Uterus (tissue), 4 donors: Measurements from ENCODE around the gene MYORG. TPM values are rescaled to one million over a fixed set of nuclear protein-coding genes. Genes with fewer than 3 reads are reported as not detected.

ENCODE experiments used
- DNase-seq, 2 donors: peaks; one replicate each; pipeline ENCODE4 v3.0.0-alpha.2; 2019 to 2020
- H3K27ac ChIP-seq, 2 donors: fragments of 200-600 bp; sonication (generic); 1 replicate in 1 of 2; 2 replicates in 1 of 2; pipeline ENCODE4 v1.5.1; 2016 to 2018
- H3K27me3 ChIP-seq, 2 donors: fragments of 200-600 bp; sonication (generic); one replicate each; pipeline ENCODE4 v1.5.1; 2018 to 2019; ENCODE audit warnings: control low read depth in 1 of 2
- H3K36me3 ChIP-seq, 2 donors: fragments of 200-600 bp; sonication (generic); one replicate each; pipeline ENCODE4 v1.5.1; 2019; ENCODE audit warnings: control low read depth in 1 of 2
- H3K4me1 ChIP-seq, 2 donors: fragments of 200-600 bp; sonication (generic); one replicate each; pipeline ENCODE4 v1.5.1; 2018 to 2019; ENCODE audit warnings: control low read depth in 1 of 2
- H3K4me3 ChIP-seq, 2 donors: fragments of 200-600 bp; sonication (generic); 1 replicate in 1 of 2; 2 replicates in 1 of 2; pipeline ENCODE4 v1.5.1; 2018 to 2019; ENCODE audit warnings: mild to moderate bottlenecking in 1 of 2
- H3K9me3 ChIP-seq, 2 donors: fragments of 200-600 bp; sonication (generic); one replicate each; pipeline ENCODE4 v1.5.1; 2019; ENCODE audit warnings: control low read depth in 1 of 2
- CTCF ChIP-seq, 4 experiments: fragments of 200-600 bp in 2 of 4; fragments of 450-650 bp in 2 of 4; sonication (generic) in 2 of 4; IDR thresholded peaks; one replicate each; pipeline ENCODE4 v1.5.1; 2016 to 2019; ENCODE audit warnings: antibody characterized with exemption in 4 of 4, mild to moderate bottlenecking in 2 of 4, moderate library complexity in 1 of 4
- POLR2A ChIP-seq, 2 donors: fragments of 450-650 bp; IDR thresholded peaks; one replicate each; pipeline ENCODE4 v1.6.1; 2016; ENCODE audit warnings: antibody characterized with exemption in 2 of 2, mild to moderate bottlenecking in 1 of 2, moderate library complexity in 1 of 2
- intact Hi-C: fragments of 100-400 bp; cut with DNase I; formaldehyde crosslinking; loops from one replicate; pipeline ENCODE4 v1.15.1; 2023; ENCODE audit warnings: low total_unique reads
- total RNA-seq, 4 donors: library from RNA; depleted of rRNA in 3 of 4; stranded (reverse); fragments of >200 nt in 3 of 4; gene quantifications; one replicate each; pipeline versions ENCODE4 v1.1.0 to v1.2.4, GENCODE V29; 2014 to 2023
- donor health status: DM: yes; HTN: yes; CAD: no.

Gene MYORG
- total RNA-seq, 4 donors from 2014 or later, result under 0.01 to 6.6 (median 2.3) TPM

- intact Hi-C loops, result no loop called here
- Histone ChIP-seq H3K27ac (no peak overlapping the region), H3K36me3 (no peaks in the 10 kb centered on the region), H3K9me3 (no peaks in the 10 kb centered on the region), H3K4me1 (no peaks in the 10 kb centered on the region), H3K4me3 (no peak overlapping the region), H3K27me3 (no peaks in the 10 kb centered on the region)
- no peak for DNase-seq
- no peak for TF ChIP-seq CTCF (IDR thresholded peaks at IDR 0.05)
- no peak for TF ChIP-seq POLR2A (IDR thresholded peaks at IDR 0.05)
Measured at GRCh38 chr9:34412336-34412735, 35.6 kb upstream of the MYORG start.

- no peaks in the 10 kb centered on the region for H3K4me1 ChIP-seq
- intact Hi-C loops, result loop anchor here (10.0 kb wide), 1 partner anchor 186 kb away; no protein-coding TSS in a partner anchor
- TF ChIP-seq POLR2A (IDR thresholded peaks at IDR 0.05), result no peak
- no peak for TF ChIP-seq CTCF (IDR thresholded peaks at IDR 0.05)
- no peak for DNase-seq
- no peaks in the 10 kb centered on the region for H3K27me3 ChIP-seq
- H3K36me3 ChIP-seq, result no peaks in the 10 kb centered on the region
- H3K27ac ChIP-seq, result no peak overlapping the region
- no peaks in the 10 kb centered on the region for H3K9me3 ChIP-seq
- H3K4me3 ChIP-seq, result no peak overlapping the region
Measured at GRCh38 chr9:34409154-34409553, 32.5 kb upstream of the MYORG start.

- Histone ChIP-seq H3K9me3 (no peaks in the 10 kb centered on the region), H3K27ac (no peak overlapping the region), H3K4me1 (no peaks in the 10 kb centered on the region), H3K36me3 (no peaks in the 10 kb centered on the region), H3K4me3 (no peak overlapping the region), H3K27me3 (no peaks in the 10 kb centered on the region)
- no peak for DNase-seq
- TF ChIP-seq CTCF (IDR thresholded peaks at IDR 0.05) (no peak), POLR2A (IDR thresholded peaks at IDR 0.05) (no peak)
- intact Hi-C loops, result loop anchor here (10.0 kb wide), 1 partner anchor 187 kb away; no protein-coding TSS in a partner anchor
Measured at GRCh38 chr9:34408173-34408572, 31.5 kb upstream of the MYORG start.

GRCh38 chr9:34406219-34406618 is 29.5 kb upstream of the MYORG start:
- Histone ChIP-seq H3K27ac (no peak overlapping the region), H3K9me3 (no peaks in the 10 kb centered on the region), H3K4me1 (no peaks in the 10 kb centered on the region), H3K4me3 (no peak overlapping the region), H3K36me3 (no peaks in the 10 kb centered on the region), H3K27me3 (no peaks in the 10 kb centered on the region)
- no peak for DNase-seq
- intact Hi-C loops, result loop anchor here (10.0 kb wide), 1 partner anchor 189 kb away; no protein-coding TSS in a partner anchor
- TF ChIP-seq POLR2A (IDR thresholded peaks at IDR 0.05), result no peak
- TF ChIP-seq CTCF (IDR thresholded peaks at IDR 0.05), result no peak

- no peak for TF ChIP-seq POLR2A (IDR thresholded peaks at IDR 0.05)
- no peak for TF ChIP-seq CTCF (IDR thresholded peaks at IDR 0.05)
Measured at GRCh38 chr9:34405719-34406118, 29.0 kb upstream of the MYORG start.

More at GRCh38 chr9:34405719-34406118, 29.0 kb upstream of the MYORG start:
- no peak for DNase-seq
- Histone ChIP-seq H3K4me3 (no peak overlapping the region), H3K36me3 (no peaks in the 10 kb centered on the region), H3K9me3 (no peaks in the 10 kb centered on the region), H3K4me1 (no peaks in the 10 kb centered on the region), H3K27ac (no peak overlapping the region), H3K27me3 (no peaks in the 10 kb centered on the region)
- intact Hi-C loops, result loop anchor here (10.0 kb wide), 1 partner anchor 189 kb away; no protein-coding TSS in a partner anchor
